Measurements from ENCODE around the gene FRS3.
A peak's percentile ranks its signal among the peaks of the same experiment; 100 is the strongest.

The FRS3 gene

GRCh38 chr6:41791305-41791704 is 11.6 kb upstream of the FRS3 start:
- Histone ChIP-seq H3K9me3 (ENCODE audit: control insufficient read depth in 2 of 2, low read length in 2 of 2) (no peaks in the 10 kb centered on the region), H3K9ac (ENCODE audit: low read depth in 1 of 2, low read length in 2 of 2) (no peak overlapping the region), H3K4me3 (ENCODE audit: low read length in 2 of 2) (no peak overlapping the region), H3K27me3 (ENCODE audit: control insufficient read depth in 2 of 2, insufficient read depth in 2 of 2, low read length in 2 of 2) (no peaks in the 10 kb centered on the region), H3K27ac (ENCODE audit: low read depth in 2 of 2, low read length in 2 of 2) (no peak overlapping the region), H3K4me1 (ENCODE audit: control insufficient read depth in 2 of 2, insufficient read depth in 2 of 2, low read length in 2 of 2) (peaks cover 0 to 3% of the 10 kb centered on the region in 2 donors), H3K36me3 (ENCODE audit: control insufficient read depth in 2 of 2, insufficient read depth in 2 of 2, low read length in 2 of 2) (peaks cover 26 to 28% of the 10 kb centered on the region in 2 donors)

DNA sequence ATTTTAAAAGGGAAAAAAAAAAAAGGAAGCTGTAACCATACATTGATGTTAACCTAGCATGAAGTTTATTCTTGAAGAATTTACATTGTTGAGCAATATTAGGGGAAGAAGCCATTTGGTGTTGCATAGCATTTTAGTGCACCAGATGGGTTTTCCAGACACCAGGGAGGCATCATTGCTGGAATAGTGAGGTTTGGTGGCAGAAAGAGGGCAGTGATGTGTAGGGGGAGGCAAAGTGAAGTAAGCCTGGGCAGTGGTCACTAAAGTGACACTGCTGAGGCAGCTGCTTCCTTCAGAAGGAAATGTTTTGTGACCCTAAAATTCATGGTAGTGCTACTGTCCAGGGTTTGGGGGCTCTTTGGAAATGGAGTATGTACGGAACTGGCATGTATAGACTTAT is 10.3 kb upstream of the FRS3 start:
- Histone ChIP-seq H3K4me1 (ENCODE audit: control insufficient read depth in 2 of 2, insufficient read depth in 2 of 2, low read length in 2 of 2) (peaks cover 5 to 11% of the 10 kb centered on the region in 2 donors), H3K9me3 (ENCODE audit: control insufficient read depth in 2 of 2, low read length in 2 of 2) (no peaks in the 10 kb centered on the region), H3K27ac (ENCODE audit: low read depth in 2 of 2, low read length in 2 of 2) (no peak overlapping the region), H3K27me3 (ENCODE audit: control insufficient read depth in 2 of 2, insufficient read depth in 2 of 2, low read length in 2 of 2) (no peaks in the 10 kb centered on the region), H3K9ac (ENCODE audit: low read depth in 1 of 2, low read length in 2 of 2) (no peak overlapping the region), H3K4me3 (ENCODE audit: low read length in 2 of 2) (no peak overlapping the region), H3K36me3 (ENCODE audit: control insufficient read depth in 2 of 2, insufficient read depth in 2 of 2, low read length in 2 of 2) (peaks cover 26% of the 10 kb centered on the region in 2 donors)

- Histone ChIP-seq H3K27ac (ENCODE audit: low read depth in 2 of 2, low read length in 2 of 2) (no peak overlapping the region), H3K9ac (ENCODE audit: low read depth in 1 of 2, low read length in 2 of 2) (no peak overlapping the region), H3K27me3 (ENCODE audit: control insufficient read depth in 2 of 2, insufficient read depth in 2 of 2, low read length in 2 of 2) (no peaks in the 10 kb centered on the region), H3K9me3 (ENCODE audit: control insufficient read depth in 2 of 2, low read length in 2 of 2) (no peaks in the 10 kb centered on the region), H3K4me1 (ENCODE audit: control insufficient read depth in 2 of 2, insufficient read depth in 2 of 2, low read length in 2 of 2) (peaks cover 5 to 11% of the 10 kb centered on the region in 2 donors), H3K4me3 (ENCODE audit: low read length in 2 of 2) (no peak overlapping the region), H3K36me3 (ENCODE audit: control insufficient read depth in 2 of 2, insufficient read depth in 2 of 2, low read length in 2 of 2) (peaks cover 24 to 28% of the 10 kb centered on the region in 2 donors)
These were observed 9.7 kb upstream of the FRS3 start for GRCh38 chr6:41789390-41789724.

DNA sequence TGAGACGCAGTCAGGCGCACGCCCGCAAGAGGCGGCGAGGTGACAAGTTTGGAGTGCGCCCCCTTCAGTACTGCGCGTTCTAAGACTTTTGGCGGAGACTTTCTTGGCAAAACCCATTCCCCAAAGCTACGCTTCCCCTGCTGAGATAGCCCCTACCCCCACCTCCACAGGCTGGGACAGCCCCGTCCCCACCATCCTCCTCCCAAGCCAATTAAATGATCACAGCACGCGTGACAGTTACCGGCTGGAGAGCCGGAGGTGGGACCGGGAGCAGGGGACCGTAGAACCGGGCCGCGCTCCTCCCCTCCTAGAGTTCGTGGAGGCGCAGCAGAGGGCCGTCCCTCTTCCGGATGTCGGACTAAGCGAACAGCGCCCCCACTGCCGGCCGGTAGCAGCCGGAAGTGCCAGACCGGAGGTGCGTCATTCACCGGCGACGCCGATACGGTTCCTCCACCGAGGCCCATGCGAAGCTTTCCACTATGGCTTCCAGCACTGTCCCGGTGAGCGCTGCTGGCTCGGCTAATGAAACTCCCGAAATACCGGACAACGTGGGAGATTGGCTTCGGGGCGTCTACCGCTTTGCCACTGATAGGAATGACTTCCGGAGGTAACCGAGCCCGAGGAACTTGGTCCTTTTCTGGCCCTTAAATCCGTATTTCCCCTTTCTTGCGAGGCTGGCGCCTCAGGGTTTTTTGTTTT is 7.7 kb upstream of the FRS3 start, which contains the start of gene TOMM6:
Gene TOMM6, plus strand, starts transcription at position 476 of the 699 bp plus-strand sequence. Its CDS starts 4 bp downstream, at position 480.
- Histone ChIP-seq H3K27ac (ENCODE audit: low read depth in 2 of 2, low read length in 2 of 2) (peak within 1 kb of the TSS; percentile 96 to 98), H3K27me3 (ENCODE audit: control insufficient read depth in 2 of 2, insufficient read depth in 2 of 2, low read length in 2 of 2) (no peaks in the 10 kb centered on the region), H3K9ac (ENCODE audit: low read depth in 1 of 2, low read length in 2 of 2) (peak within 1 kb of the TSS; percentile 72 to 95), H3K4me1 (ENCODE audit: control insufficient read depth in 2 of 2, insufficient read depth in 2 of 2, low read length in 2 of 2) (peaks cover 5 to 11% of the 10 kb centered on the region in 2 donors), H3K4me3 (ENCODE audit: low read length in 2 of 2) (peak within 1 kb of the TSS; percentile 82 to 97), H3K9me3 (ENCODE audit: control insufficient read depth in 2 of 2, low read length in 2 of 2) (no peaks in the 10 kb centered on the region), H3K36me3 (ENCODE audit: control insufficient read depth in 2 of 2, insufficient read depth in 2 of 2, low read length in 2 of 2) (peaks cover 25 to 29% of the 10 kb centered on the region in 2 donors)

- Histone ChIP-seq H3K27ac (ENCODE audit: low read depth in 2 of 2, low read length in 2 of 2) (peak overlapping the region; percentile 96 to 98), H3K4me1 (ENCODE audit: control insufficient read depth in 2 of 2, insufficient read depth in 2 of 2, low read length in 2 of 2) (peaks cover 6 to 13% of the 10 kb centered on the region in 2 donors), H3K9me3 (ENCODE audit: control insufficient read depth in 2 of 2, low read length in 2 of 2) (no peaks in the 10 kb centered on the region), H3K4me3 (ENCODE audit: low read length in 2 of 2) (peak overlapping the region; percentile 82 to 97), H3K9ac (ENCODE audit: low read depth in 1 of 2, low read length in 2 of 2) (peak overlapping the region; percentile 72 to 95), H3K36me3 (ENCODE audit: control insufficient read depth in 2 of 2, insufficient read depth in 2 of 2, low read length in 2 of 2) (peaks cover 20 to 22% of the 10 kb centered on the region in 2 donors), H3K27me3 (ENCODE audit: control insufficient read depth in 2 of 2, insufficient read depth in 2 of 2, low read length in 2 of 2) (no peaks in the 10 kb centered on the region)
These were observed 6.9 kb upstream of the FRS3 start for GRCh38 chr6:41786451-41787218.

DNA sequence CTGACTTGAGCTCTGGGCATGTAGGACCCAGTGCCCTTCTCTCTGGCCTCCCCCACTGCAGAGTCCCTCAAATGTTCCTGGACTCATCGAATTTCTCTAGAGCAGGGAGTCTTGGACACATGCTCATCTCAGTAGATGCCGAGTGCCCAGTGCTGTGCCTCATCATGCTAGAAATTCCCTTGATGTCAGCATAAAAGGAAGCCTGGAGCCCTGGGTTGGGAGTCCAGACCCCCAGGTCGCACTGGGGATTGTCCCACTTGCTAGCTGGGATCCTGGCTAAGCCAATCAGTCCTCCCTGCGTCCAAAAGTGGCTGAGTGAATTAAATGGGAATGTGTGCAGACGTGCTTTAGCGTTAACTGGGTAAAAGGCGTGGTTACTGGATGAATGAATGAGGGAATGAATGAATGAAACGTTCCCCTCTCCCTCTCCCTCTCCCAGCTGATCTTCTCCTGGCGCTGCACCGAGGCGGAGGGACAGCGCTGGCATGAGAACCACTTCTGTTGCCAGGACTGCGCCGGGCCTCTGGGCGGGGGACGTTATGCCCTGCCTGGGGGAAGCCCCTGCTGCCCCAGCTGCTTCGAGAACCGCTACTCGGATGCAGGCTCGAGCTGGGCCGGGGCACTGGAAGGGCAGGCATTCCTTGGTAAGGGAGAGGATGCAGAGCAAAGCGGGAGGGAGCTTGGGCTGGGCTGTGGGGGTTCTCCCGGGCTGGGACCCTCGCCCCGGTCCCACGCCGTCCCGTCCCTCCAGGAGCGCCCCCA is 6.2 kb upstream of the FRS3 start:
- Histone ChIP-seq H3K9ac (ENCODE audit: low read depth in 1 of 2, low read length in 2 of 2) (peak overlapping the region; percentile 19 to 72), H3K36me3 (ENCODE audit: control insufficient read depth in 2 of 2, insufficient read depth in 2 of 2, low read length in 2 of 2) (peaks cover 15 to 22% of the 10 kb centered on the region in 2 donors), H3K4me3 (ENCODE audit: low read length in 2 of 2) (peak overlapping the region; percentile 46 to 82), H3K27me3 (ENCODE audit: control insufficient read depth in 2 of 2, insufficient read depth in 2 of 2, low read length in 2 of 2) (no peaks in the 10 kb centered on the region), H3K27ac (ENCODE audit: low read depth in 2 of 2, low read length in 2 of 2) (peak overlapping the region in 1 of 2 donors; percentile 98), H3K9me3 (ENCODE audit: control insufficient read depth in 2 of 2, low read length in 2 of 2) (no peaks in the 10 kb centered on the region), H3K4me1 (ENCODE audit: control insufficient read depth in 2 of 2, insufficient read depth in 2 of 2, low read length in 2 of 2) (peaks cover 12 to 21% of the 10 kb centered on the region in 2 donors)

GRCh38 chr6:41785254-41785653 is 5.6 kb upstream of the FRS3 start:
- no peaks in the 10 kb centered on the region for H3K9me3 ChIP-seq (ENCODE audit: control insufficient read depth in 2 of 2, low read length in 2 of 2)
- no peak overlapping the region for H3K4me3 ChIP-seq (ENCODE audit: low read length in 2 of 2)
- no peaks in the 10 kb centered on the region for H3K27me3 ChIP-seq (ENCODE audit: control insufficient read depth in 2 of 2, insufficient read depth in 2 of 2, low read length in 2 of 2)
- no peak overlapping the region for H3K9ac ChIP-seq (ENCODE audit: low read depth in 1 of 2, low read length in 2 of 2)
- no peak overlapping the region for H3K27ac ChIP-seq (ENCODE audit: low read depth in 2 of 2, low read length in 2 of 2)
- H3K36me3 ChIP-seq (ENCODE audit: control insufficient read depth in 2 of 2, insufficient read depth in 2 of 2, low read length in 2 of 2), result peaks cover 11 to 16% of the 10 kb centered on the region in 2 donors
- peaks cover 15 to 23% of the 10 kb centered on the region in 2 donors for H3K4me1 ChIP-seq (ENCODE audit: control insufficient read depth in 2 of 2, insufficient read depth in 2 of 2, low read length in 2 of 2)

- no peaks in the 10 kb centered on the region for H3K9me3 ChIP-seq (ENCODE audit: control insufficient read depth in 2 of 2, low read length in 2 of 2)
- H3K36me3 ChIP-seq (ENCODE audit: control insufficient read depth in 2 of 2, insufficient read depth in 2 of 2, low read length in 2 of 2), result peaks cover 7 to 11% of the 10 kb centered on the region in 2 donors
- no peaks in the 10 kb centered on the region for H3K27me3 ChIP-seq (ENCODE audit: control insufficient read depth in 2 of 2, insufficient read depth in 2 of 2, low read length in 2 of 2)
- H3K27ac ChIP-seq (ENCODE audit: low read depth in 2 of 2, low read length in 2 of 2), result no peak overlapping the region
- no peak overlapping the region for H3K4me3 ChIP-seq (ENCODE audit: low read length in 2 of 2)
- H3K4me1 ChIP-seq (ENCODE audit: control insufficient read depth in 2 of 2, insufficient read depth in 2 of 2, low read length in 2 of 2), result peaks cover 15 to 23% of the 10 kb centered on the region in 2 donors
- H3K9ac ChIP-seq (ENCODE audit: low read depth in 1 of 2, low read length in 2 of 2), result peak overlapping the region in 1 of 2 donors; percentile 47
These were observed 5.0 kb upstream of the FRS3 start for GRCh38 chr6:41784581-41785171.

DNA sequence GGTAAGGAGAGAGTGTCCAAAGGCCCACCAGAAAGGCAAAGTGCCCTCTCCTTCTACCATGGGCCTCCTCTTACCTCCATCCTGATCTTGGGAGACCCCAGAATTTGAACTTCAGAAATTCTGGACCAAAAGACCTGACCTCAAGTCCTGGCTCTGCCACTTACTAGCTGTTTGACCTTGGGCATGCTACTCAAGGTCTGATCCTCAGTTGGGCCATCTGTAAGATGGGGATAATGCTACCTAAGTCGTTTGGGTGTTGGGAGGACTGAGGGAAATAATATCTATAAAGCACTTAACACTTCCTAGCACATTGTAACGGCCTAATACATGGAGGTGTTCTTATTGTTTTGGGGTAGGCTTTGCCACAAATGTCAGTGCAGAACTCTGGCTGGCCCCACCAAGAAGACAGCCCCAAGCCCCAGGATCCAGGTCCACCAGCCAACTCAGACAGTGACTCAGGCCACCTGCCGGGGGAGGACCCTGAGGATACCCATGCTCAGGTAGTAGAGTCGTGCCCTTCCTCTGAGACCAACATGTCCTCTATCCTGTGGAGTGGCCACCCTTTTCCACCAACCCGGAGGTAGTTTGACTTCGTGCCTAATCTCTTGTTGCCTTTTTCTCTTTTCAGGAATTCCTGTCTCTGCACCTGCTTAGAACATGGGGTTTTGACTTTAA is 3.5 kb upstream of the FRS3 start:
- Histone ChIP-seq H3K27me3 (ENCODE audit: control insufficient read depth in 2 of 2, insufficient read depth in 2 of 2, low read length in 2 of 2) (no peaks in the 10 kb centered on the region), H3K9me3 (ENCODE audit: control insufficient read depth in 2 of 2, low read length in 2 of 2) (no peaks in the 10 kb centered on the region)

More for the DNA sequence above, 3.5 kb upstream of the FRS3 start:
- Histone ChIP-seq H3K27ac (ENCODE audit: low read depth in 2 of 2, low read length in 2 of 2) (no peak overlapping the region), H3K9ac (ENCODE audit: low read depth in 1 of 2, low read length in 2 of 2) (no peak overlapping the region), H3K4me1 (ENCODE audit: control insufficient read depth in 2 of 2, insufficient read depth in 2 of 2, low read length in 2 of 2) (peaks cover 22 to 23% of the 10 kb centered on the region in 2 donors), H3K4me3 (ENCODE audit: low read length in 2 of 2) (no peak overlapping the region), H3K36me3 (ENCODE audit: control insufficient read depth in 2 of 2, insufficient read depth in 2 of 2, low read length in 2 of 2) (peaks cover 2 to 5% of the 10 kb centered on the region in 2 donors)

Data from mucosa of rectum (tissue), 2 donors.